Endothelial cell of umbilical vein (primary cell): Measurements from ENCODE around the gene ZNRF3. TPM values are rescaled to one million over a fixed set of nuclear protein-coding genes. Genes with fewer than 3 reads are reported as not detected.

ENCODE experiments used
- BruUV-seq: library from RNA; stranded (reverse); fragments of 400-500 nt; replicated peaks from 2 replicates; lab custom pipeline; 2021; lab: Mats Ljungman, UMichigan
- CTCF ChIA-PET: fragments of 300-600, 350-600 bp; sonication (Branson Sonifier 250); formaldehyde crosslinking; loops from one replicate; lab custom pipeline; 2021; ENCODE audit warnings: antibody characterized with exemption, inconsistent platforms; lab: Charles Lee
- POLR2A ChIA-PET: fragments of 300-600, 350-600 bp; sonication (Branson Sonifier 250); formaldehyde crosslinking; loops from one replicate; lab custom pipeline; 2021; ENCODE audit warnings: antibody characterized with exemption, inconsistent platforms; lab: Charles Lee
- DNase-seq: peaks from one replicate; pipeline ENCODE4 v3.0.0-alpha.2; 2011; ENCODE audit warnings: low read depth, low spot score
- FAIRE-seq: peaks from 2 replicates; lab custom pipeline; 2011; peaks lifted over from hg19 to GRCh38; lab: Jason Lieb, UNC
- H2AFZ ChIP-seq: 2 replicates; pipeline ENCODE4 v1.6.0; 2012; ENCODE audit warnings: low read depth, low read length, control low read depth, inconsistent platforms
- H3K27ac ChIP-seq: 2 replicates; pipeline ENCODE4 v1.5.1; 2011; ENCODE audit warnings: low read depth, mild to moderate bottlenecking, control low read depth, low read length, moderate library complexity; ENCODE audit not compliant: insufficient read depth
- H3K27me3 ChIP-seq, 2 experiments: 2 replicates each; pipeline versions ENCODE4 v1.6.0 to v1.6.1; 2011; ENCODE audit warnings: low read length in 2 of 2, mixed read lengths in 1 of 2; ENCODE audit not compliant: control insufficient read depth in 2 of 2, insufficient read depth in 2 of 2
- H3K36me3 ChIP-seq, 2 experiments: 2 replicates in 1 of 2; 3 replicates in 1 of 2; pipeline ENCODE4 v1.5.1; 2011; ENCODE audit warnings: low read length in 2 of 2, mild to moderate bottlenecking in 1 of 2, moderate library complexity in 1 of 2; ENCODE audit not compliant: control insufficient read depth in 2 of 2, insufficient read depth in 2 of 2; ENCODE audit errors: extremely low read depth in 1 of 2
- H3K4me1 ChIP-seq: 3 replicates; pipeline ENCODE4 v1.5.1; 2011; ENCODE audit warnings: mild to moderate bottlenecking, low read length; ENCODE audit not compliant: control insufficient read depth, insufficient read depth; ENCODE audit errors: extremely low read depth
- H3K4me2 ChIP-seq: 2 replicates; pipeline ENCODE4 v1.6.1; 2011; ENCODE audit warnings: low read length, control low read depth, mixed read lengths; ENCODE audit not compliant: insufficient read depth
- H3K4me3 ChIP-seq, 3 experiments: fragments of 200-600 bp in 1 of 3; sonication (generic), shearing (Covaris generic) in 1 of 3; replicated peaks in 1 of 3; 2 replicates each; pipeline ENCODE4 v1.5.1; 2011 to 2016; ENCODE audit warnings: control low read depth in 3 of 3, low read length in 3 of 3, mild to moderate bottlenecking in 2 of 3, inconsistent platforms in 1 of 3, low read depth in 1 of 3, moderate library complexity in 1 of 3; ENCODE audit not compliant: insufficient read depth in 1 of 3
- H3K79me2 ChIP-seq: 2 replicates; pipeline ENCODE4 v1.6.0; 2012; ENCODE audit warnings: low read length, inconsistent platforms; ENCODE audit not compliant: control insufficient read depth, insufficient read depth
- H3K9ac ChIP-seq: replicated peaks from 2 replicates; pipeline ENCODE3; 2011; ENCODE audit warnings: low read length, control low read depth; ENCODE audit not compliant: insufficient read depth; ENCODE audit errors: extremely low read depth
- H3K9me1 ChIP-seq: replicated peaks from 3 replicates; pipeline ENCODE4 v1.6.0; 2011; ENCODE audit warnings: mild to moderate bottlenecking, low read length; ENCODE audit not compliant: control insufficient read depth, insufficient read depth; ENCODE audit errors: extremely low read depth
- H3K9me3 ChIP-seq: replicated peaks from 2 replicates; pipeline ENCODE4 v1.5.1; 2012; ENCODE audit warnings: low read length, inconsistent platforms; ENCODE audit not compliant: control insufficient read depth, insufficient read depth
- H4K20me1 ChIP-seq: replicated peaks from 2 replicates; pipeline ENCODE3; 2011; ENCODE audit warnings: mild to moderate bottlenecking, low read length; ENCODE audit not compliant: control insufficient read depth, insufficient read depth; ENCODE audit errors: extremely low read depth
- CTCF ChIP-seq, 2 donors: IDR thresholded peaks; 1 replicate in 1 of 2; 2 replicates in 1 of 2; pipeline ENCODE4 v1.5.1; 2011; ENCODE audit warnings: low read length in 2 of 2, mild to moderate bottlenecking in 2 of 2, moderate library complexity in 2 of 2, control low read depth in 1 of 2, inconsistent platforms in 1 of 2, low read depth in 1 of 2; ENCODE audit not compliant: insufficient read depth in 1 of 2; ENCODE audit errors: extremely low read depth in 1 of 2
- EZH2 ChIP-seq: IDR thresholded peaks from 2 replicates; pipeline ENCODE4 v1.6.1; 2012; ENCODE audit warnings: borderline replicate concordance, low read depth, mild to moderate bottlenecking, moderate library complexity, low read length, inconsistent platforms; ENCODE audit not compliant: severe bottlenecking
- FOS ChIP-seq: IDR thresholded peaks from 2 replicates; pipeline ENCODE4 v1.6.1; 2011; ENCODE audit warnings: mild to moderate bottlenecking, low read length, moderate library complexity, borderline replicate concordance; ENCODE audit not compliant: insufficient read depth
- GATA2 ChIP-seq: IDR thresholded peaks from 2 replicates; pipeline ENCODE4 v1.7.0; 2011; ENCODE audit warnings: low read depth, mild to moderate bottlenecking, moderate library complexity, mixed read lengths, low read length; ENCODE audit not compliant: insufficient read length, insufficient read depth
- JUN ChIP-seq: IDR thresholded peaks from 2 replicates; pipeline ENCODE4 v1.6.1; 2011; ENCODE audit warnings: borderline replicate concordance, low read depth; ENCODE audit not compliant: insufficient read length, insufficient read depth
- MAX ChIP-seq: IDR thresholded peaks from 2 replicates; pipeline ENCODE4 v1.6.1; 2011; ENCODE audit not compliant: insufficient read depth, insufficient read length
- MYC ChIP-seq: IDR thresholded peaks from one replicate; pipeline ENCODE4 v1.6.1; 2011; ENCODE audit warnings: mild to moderate bottlenecking, low read depth, low read length
- POLR2A ChIP-seq: IDR thresholded peaks from 2 replicates; pipeline ENCODE4 v1.6.1; 2012; ENCODE audit warnings: low read depth, mild to moderate bottlenecking, control low read depth, low read length
- POLR2AphosphoS5 ChIP-seq: IDR thresholded peaks from 2 replicates; pipeline ENCODE4 v1.6.1; 2012; ENCODE audit warnings: low read depth, mild to moderate bottlenecking, control low read depth, low read length, moderate library complexity; ENCODE audit not compliant: insufficient read depth
- dilution Hi-C: fragments of 300-500 bp; cut with MboI; formaldehyde crosslinking; loops from one replicate; pipeline ENCODE4 v1.15.0; 2019; ENCODE audit warnings: low sequenced_read_pairs; ENCODE audit not compliant: extremely low pct_ligation_motif_present
- intact Hi-C: fragments of 100-400 bp; cut with micrococcal nuclease; formaldehyde crosslinking; loops from one replicate; pipeline ENCODE4 v1.10.0; 2022
- polyA plus RNA-seq, 4 experiments: library from polyadenylated mRNA; depleted of rRNA in 3 of 4; stranded (reverse) in 3 of 4; unstranded in 1 of 4; fragments of >200 nt; gene quantifications; 2 replicates each; pipeline versions ENCODE4 v1.2.1 to v1.2.3, GENCODE V29; 2011 to 2012; ENCODE audit warnings: missing spikeins in 1 of 4
- total RNA-seq: library from RNA; stranded (reverse); gene quantifications from 2 replicates; pipeline ENCODE4 v1.2.3, GENCODE V29; 2021

ZNRF3 gene
- total and polyA plus RNA-seq, 2 donors (not counting 3 experiments of a cell fraction or from before 2014, with no cell fraction given), result 2.7 to 5.2 TPM

GRCh38 chr22:29055192-29055830 is 171.9 kb downstream of the ZNRF3 start:
- no peaks in the 10 kb centered on the region for H3K36me3 ChIP-seq
- no peak overlapping the region for H3K4me3 ChIP-seq
- no peaks in the 10 kb centered on the region for H3K4me1 ChIP-seq
- H3K4me2 ChIP-seq, result no peak overlapping the region
- DNase-seq, result no peak
- H3K9ac ChIP-seq, result no peak overlapping the region
- no peak overlapping the region for H2AFZ ChIP-seq
- intact Hi-C loops (no loop called here), dilution Hi-C loops (no loop called here)
- no peak for FAIRE-seq
- H4K20me1 ChIP-seq, result no peaks in the 10 kb centered on the region
- TF ChIP-seq EZH2 (no peak), FOS (no peak), JUN (no peak), MAX (no peak), GATA2 (no peak), CTCF (IDR thresholded peaks at IDR 0.05; ENCODE audit: extremely low read depth in 1 of 2, insufficient read depth in 1 of 2, low read depth in 1 of 2, low read length in 2 of 2) (no peak), POLR2AphosphoS5 (no peak), MYC (no peak), POLR2A (no peak)
- CTCF ChIA-PET, result interaction anchor here (0.9 to 2.8 kb wide), 5 partner anchors 8 to 226 kb away, joined by 4 to 8 read pairs (median 4); no protein-coding TSS in a partner anchor
- POLR2A ChIA-PET, result interaction anchor here (0.7 kb wide), 1 partner anchor 164 kb away, joined by 3 read pairs; no protein-coding TSS in a partner anchor
- H3K9me1 ChIP-seq, result no peaks in the 10 kb centered on the region
- no peaks in the 10 kb centered on the region for H3K79me2 ChIP-seq
- no peaks in the 10 kb centered on the region for H3K9me3 ChIP-seq
- no peak overlapping the region for H3K27ac ChIP-seq
- no TSS peak for BruUV-seq
- H3K27me3 ChIP-seq, result no peaks in the 10 kb centered on the region
